Uterus (tissue), 2 donors: Measurements from ENCODE around the gene ZDHHC12.

Experiments used
- POLR2A ChIP-seq, 2 donors: fragments of 450-650 bp; IDR thresholded peaks; one replicate each; pipeline ENCODE4 v1.6.1; 2016; ENCODE audit warnings: antibody characterized with exemption in 2 of 2, mild to moderate bottlenecking in 1 of 2, moderate library complexity in 1 of 2
- TF ChIP-seq, protein P1 (sequence below), 4 experiments: fragments of 200-600 bp in 2 of 4; fragments of 450-650 bp in 2 of 4; sonication (generic) in 2 of 4; IDR thresholded peaks; one replicate each; pipeline ENCODE4 v1.5.1; 2016 to 2019; ENCODE audit warnings: antibody characterized with exemption in 4 of 4, mild to moderate bottlenecking in 2 of 4, moderate library complexity in 1 of 4

DNA sequence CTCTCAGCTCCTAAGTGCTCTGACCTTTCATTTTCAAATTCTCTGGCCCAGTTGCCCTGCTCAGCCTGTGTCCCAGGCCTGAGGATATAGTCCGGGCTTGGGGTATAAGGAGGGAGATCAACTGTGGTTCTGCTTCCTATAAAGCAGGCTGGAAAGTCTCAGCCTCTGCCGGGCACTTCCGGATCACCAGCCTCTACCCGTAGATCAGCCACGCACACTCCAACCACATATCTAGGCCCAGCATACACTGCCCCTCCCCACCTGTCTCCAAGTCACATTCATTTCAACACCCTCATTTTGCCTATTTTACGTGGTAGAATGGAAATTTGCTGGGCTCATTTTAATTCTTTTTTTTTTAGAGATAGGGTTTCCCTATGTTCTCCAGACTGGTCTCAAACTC, 44.7 kb upstream of the ZDHHC12 start:
- TF ChIP-seq, protein P1, sequence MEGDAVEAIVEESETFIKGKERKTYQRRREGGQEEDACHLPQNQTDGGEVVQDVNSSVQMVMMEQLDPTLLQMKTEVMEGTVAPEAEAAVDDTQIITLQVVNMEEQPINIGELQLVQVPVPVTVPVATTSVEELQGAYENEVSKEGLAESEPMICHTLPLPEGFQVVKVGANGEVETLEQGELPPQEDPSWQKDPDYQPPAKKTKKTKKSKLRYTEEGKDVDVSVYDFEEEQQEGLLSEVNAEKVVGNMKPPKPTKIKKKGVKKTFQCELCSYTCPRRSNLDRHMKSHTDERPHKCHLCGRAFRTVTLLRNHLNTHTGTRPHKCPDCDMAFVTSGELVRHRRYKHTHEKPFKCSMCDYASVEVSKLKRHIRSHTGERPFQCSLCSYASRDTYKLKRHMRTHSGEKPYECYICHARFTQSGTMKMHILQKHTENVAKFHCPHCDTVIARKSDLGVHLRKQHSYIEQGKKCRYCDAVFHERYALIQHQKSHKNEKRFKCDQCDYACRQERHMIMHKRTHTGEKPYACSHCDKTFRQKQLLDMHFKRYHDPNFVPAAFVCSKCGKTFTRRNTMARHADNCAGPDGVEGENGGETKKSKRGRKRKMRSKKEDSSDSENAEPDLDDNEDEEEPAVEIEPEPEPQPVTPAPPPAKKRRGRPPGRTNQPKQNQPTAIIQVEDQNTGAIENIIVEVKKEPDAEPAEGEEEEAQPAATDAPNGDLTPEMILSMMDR (IDR thresholded peaks at IDR 0.05) = no peak
- no peak for TF ChIP-seq POLR2A (IDR thresholded peaks at IDR 0.05)
